Vagina (tissue), 2 donors: ENCODE results near the gene PTPN1.

ENCODE experiments used
- CTCF ChIP-seq, 3 experiments: fragments of 450-650 bp in 2 of 3; fragments of 200-600 bp in 1 of 3; sonication (generic) in 1 of 3; IDR thresholded peaks; one replicate each; pipeline ENCODE4 v1.5.1; 2017 to 2019; ENCODE audit warnings: antibody characterized with exemption in 3 of 3, mild to moderate bottlenecking in 2 of 3, moderate library complexity in 2 of 3
- POLR2AphosphoS5 ChIP-seq, 2 donors: sonication (generic); formaldehyde crosslinking; IDR thresholded peaks; one replicate each; pipeline ENCODE4 v1.9.0; 2017; ENCODE audit warnings: antibody characterized with exemption in 2 of 2, mild to moderate bottlenecking in 2 of 2, low read depth in 1 of 2; ENCODE audit not compliant: insufficient read depth in 1 of 2

GRCh38 chr20:50469176-50469723 is 40.9 kb upstream of the PTPN1 start:
- no peak for TF ChIP-seq CTCF (IDR thresholded peaks at IDR 0.05)
- no peak for TF ChIP-seq POLR2AphosphoS5 (IDR thresholded peaks at IDR 0.05; ENCODE audit: insufficient read depth in 1 of 2, low read depth in 1 of 2)
